K562 (cell line): ENCODE measurements around the gene C4orf51. TPM values are rescaled to one million over a fixed set of nuclear protein-coding genes. Genes with fewer than 3 reads are reported as not detected.

Source experiments
- ATAC-seq: fragments of 200-7000 bp; cut with Tn5 transposase; 3 replicates; pipeline ENCODE4 v1.9.1; 2020; ENCODE audit warnings: moderate library complexity
- BruUV-seq: library from RNA; stranded (reverse); fragments of 400-500 nt; replicated peaks from 2 replicates; lab custom pipeline; 2021; lab: Mats Ljungman, UMichigan
- CTCF ChIA-PET: fragments of 300-600 bp; formaldehyde crosslinking; extraction: SDS; loops from one replicate; lab custom pipeline; 2021; ENCODE audit warnings: low intra/inter-chr PET ratio; lab: Yijun Ruan, JAX
- POLR2A ChIA-PET: fragments of 300-600, 350-650 bp; sonication (Branson Sonifier 250); formaldehyde crosslinking; extraction: SDS; loops from one replicate; lab custom pipeline; 2021; ENCODE audit warnings: antibody characterized with exemption, inconsistent platforms; lab: Yijun Ruan, JAX
- DNase-seq, 4 experiments: peaks; one replicate each; pipeline versions ENCODE4 v3.0.0 to v3.0.0-alpha.2; 2011 to 2018; ENCODE audit warnings: low spot score in 3 of 4, mixed read lengths in 3 of 4; ENCODE audit errors: extremely low read depth in 1 of 4
- FAIRE-seq: peaks from 2 replicates; lab custom pipeline; 2011; peaks lifted over from hg19 to GRCh38; lab: Jason Lieb, UNC
- H2AFZ ChIP-seq: 2 replicates; pipeline ENCODE4 v1.6.0; 2011; ENCODE audit warnings: low read depth, low read length, control low read depth, inconsistent platforms
- H3K27ac ChIP-seq: fragments of 200-600 bp; 3 replicates; pipeline ENCODE4 v1.8.0; 2011; ENCODE audit warnings: low read depth, mild to moderate bottlenecking, control low read depth, inconsistent platforms, low read length, moderate library complexity, mixed read lengths; ENCODE audit errors: extremely low read depth
- H3K27me3 ChIP-seq, 2 experiments: fragments of 300-600 bp in 1 of 2; 2 replicates in 1 of 2; 3 replicates in 1 of 2; pipeline versions ENCODE4 v1.6.0 to v1.8.0; 2011; ENCODE audit warnings: inconsistent platforms in 2 of 2, low read length in 2 of 2, mild to moderate bottlenecking in 1 of 2, mixed read lengths in 1 of 2, moderate library complexity in 1 of 2; ENCODE audit not compliant: control insufficient read depth in 2 of 2, insufficient read depth in 2 of 2
- H3K36me3 ChIP-seq: fragments of 300-600 bp; 3 replicates; pipeline ENCODE4 v1.8.0; 2011; ENCODE audit warnings: mild to moderate bottlenecking, low read length, inconsistent platforms; ENCODE audit not compliant: control insufficient read depth, insufficient read depth
- H3K4me1 ChIP-seq, 2 experiments: fragments of 200-600 bp in 1 of 2; replicated peaks in 1 of 2; 2 replicates in 1 of 2; 3 replicates in 1 of 2; pipeline versions ENCODE4 v1.5.1 to v1.8.0; 2011; ENCODE audit warnings: inconsistent platforms in 2 of 2, low read length in 2 of 2, mild to moderate bottlenecking in 1 of 2, mixed read lengths in 1 of 2, moderate library complexity in 1 of 2; ENCODE audit not compliant: control insufficient read depth in 2 of 2, insufficient read depth in 2 of 2
- H3K4me2 ChIP-seq: 2 replicates; pipeline ENCODE4 v1.6.1; 2011; ENCODE audit warnings: low read length, control low read depth, inconsistent platforms, mixed read lengths; ENCODE audit not compliant: insufficient read depth
- H3K4me3 ChIP-seq: fragments of 200-600 bp; sonication (generic), shearing (Covaris generic); 2 replicates; pipeline ENCODE4 v1.5.1; 2016; ENCODE audit warnings: control low read depth, inconsistent platforms
- H3K79me2 ChIP-seq: fragments of 200-600 bp; 3 replicates; pipeline ENCODE4 v1.8.0; 2011; ENCODE audit warnings: low read length, inconsistent platforms; ENCODE audit not compliant: control insufficient read depth, insufficient read depth
- H3K9ac ChIP-seq, 2 experiments: 2 replicates each; pipeline versions ENCODE4 v1.6.0 to v1.6.1; 2011; ENCODE audit warnings: low read depth in 2 of 2, low read length in 2 of 2, control low read depth in 1 of 2, inconsistent platforms in 1 of 2, mild to moderate bottlenecking in 1 of 2, mixed read lengths in 1 of 2; ENCODE audit not compliant: insufficient read depth in 1 of 2
- H3K9me1 ChIP-seq: one replicate; pipeline ENCODE4 v1.6.0; 2011; ENCODE audit warnings: inconsistent platforms, mild to moderate bottlenecking, low read length, moderate library complexity; ENCODE audit not compliant: control insufficient read depth, insufficient read depth
- H3K9me3 ChIP-seq: replicated peaks from 2 replicates; pipeline ENCODE4 v1.5.1; 2011; ENCODE audit warnings: low read depth, low read length, inconsistent platforms; ENCODE audit not compliant: control insufficient read depth, insufficient read depth
- H4K20me1 ChIP-seq: replicated peaks from 2 replicates; pipeline ENCODE4 v1.6.1; 2011; ENCODE audit warnings: low read length, inconsistent platforms, mixed read lengths; ENCODE audit not compliant: control insufficient read depth, insufficient read depth
- EZH2 ChIP-seq: IDR thresholded peaks from 2 replicates; pipeline ENCODE4 v1.6.1; 2012; ENCODE audit warnings: low read depth, mild to moderate bottlenecking, inconsistent platforms, low read length, borderline replicate concordance
- RREB1 ChIP-seq: fragments of 250-450 bp; sonication (Bioruptor Pico); IDR thresholded peaks from 2 replicates; pipeline ENCODE4 v1.4.0; 2020
- TBL1XR1 ChIP-seq, 2 experiments: IDR thresholded peaks; 2 replicates each; pipeline ENCODE4 v1.6.1; 2012; ENCODE audit warnings: improper control_type of control experiment in 2 of 2, low read length in 2 of 2, mild to moderate bottlenecking in 1 of 2
- WGBS: fragments of 100-300 bp; shearing (Covaris generic); methylation state at CpG from one replicate; pipeline ENCODE4 v1.1.6; 2016; ENCODE audit warnings: low coverage, mixed read lengths; ENCODE audit not compliant: insufficient coverage; ENCODE audit errors: missing lambda C conversion rate; 5-methylcytosine and 5-hydroxymethylcytosine counted together
- in situ Hi-C: fragments of 300-500 bp; cut with MboI; formaldehyde crosslinking; loops from 4 replicates; pipeline ENCODE4 v1.15.0; 2018; ENCODE audit warnings: inconsistent platforms, mixed read lengths
- intact Hi-C: fragments of 100-400 bp; cut with micrococcal nuclease; formaldehyde crosslinking; loops from 2 replicates; pipeline ENCODE4 v1.14.2; 2022
- polyA plus RNA-seq, 8 experiments: library from polyadenylated mRNA; depleted of rRNA in 4 of 8; stranded (reverse) in 5 of 8; unstranded in 3 of 8; fragments of >200 nt; fragmentation: Nextera tagmentation in 2 of 8; fragmentation: Illumina TruSeq in 1 of 8; extraction: Ambion mirVana in 2 of 8; extraction: Trizol in 1 of 8; gene quantifications; 2 replicates each; pipeline versions ENCODE4 v1.2.1 to v1.2.3, GENCODE V29; 2011 to 2014; ENCODE audit warnings: inconsistent platforms in 1 of 8, missing spikeins in 1 of 8
- total RNA-seq, 7 experiments: library from RNA; depleted of rRNA in 6 of 7; stranded (reverse); fragments of >200 nt in 6 of 7; fragmentation: Illumina TruSeq in 2 of 7; extraction: Trizol in 2 of 7; gene quantifications; 2 replicates each; pipeline versions ENCODE4 v1.2.1 to v1.2.3, GENCODE V29; 2011 to 2021; ENCODE audit warnings: low replicate concordance in 1 of 7

Gene C4orf51
- total and polyA plus RNA-seq, 9 of the 15 experiments (the other 6 are each of a cell fraction or from before 2014, with no cell fraction given): not detected

DNA sequence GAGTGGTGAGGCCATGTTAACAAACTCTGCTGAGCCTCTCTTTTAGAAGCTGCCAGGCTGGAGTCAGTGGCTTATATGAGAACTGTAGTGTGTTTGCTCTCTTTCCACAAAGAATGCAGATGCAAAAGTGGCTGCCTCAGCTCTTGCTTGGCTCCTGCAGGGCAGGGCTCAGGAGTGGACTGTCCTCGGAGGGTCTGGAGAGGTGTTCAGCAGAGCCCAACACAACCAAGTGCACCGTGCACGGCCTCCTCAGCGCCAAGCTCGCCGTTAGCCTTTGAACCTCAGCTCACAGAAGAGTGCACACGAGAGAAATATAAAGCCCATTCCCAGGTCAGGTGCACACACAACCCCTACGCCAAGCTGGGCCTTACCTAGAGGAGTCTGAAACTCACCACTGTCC is 82.8 kb downstream of the C4orf51 start:
- Histone ChIP-seq H3K27me3 (peaks cover 10 to 46% of the 10 kb centered on the region in 2 experiments; a peak in 4 of 5 replicates), H3K79me2 (no peaks in the 10 kb centered on the region), H2AFZ (no peak overlapping the region), H3K4me1 (no peaks in the 10 kb centered on the region), H3K9me1 (no peaks in the 10 kb centered on the region), H3K4me3 (no peak overlapping the region), H3K27ac (no peak overlapping the region), H3K36me3 (no peaks in the 10 kb centered on the region), H4K20me1 (no peaks in the 10 kb centered on the region), H3K9me3 (no peaks in the 10 kb centered on the region), H3K4me2 (no peak overlapping the region), H3K9ac (no peak overlapping the region)
- no TSS peak for BruUV-seq
- ChIA-PET CTCF (no interaction called here), POLR2A (no interaction called here)
- in situ Hi-C loops (no loop called here), intact Hi-C loops (no loop called here)
- no peak for DNase-seq
- no peak for FAIRE-seq
- no peak for ATAC-seq
- TF ChIP-seq TBL1XR1 (IDR thresholded peaks at IDR 0.05; ENCODE audit: low read length in 2 of 2): no peak
- no peak for TF ChIP-seq RREB1
- TF ChIP-seq EZH2: no peak
- WGBS: 0% methylated on average over 8 of the region's 8 CpGs
